ENCODE measurements around the gene TMEM59.

TMEM59 gene

DNA sequence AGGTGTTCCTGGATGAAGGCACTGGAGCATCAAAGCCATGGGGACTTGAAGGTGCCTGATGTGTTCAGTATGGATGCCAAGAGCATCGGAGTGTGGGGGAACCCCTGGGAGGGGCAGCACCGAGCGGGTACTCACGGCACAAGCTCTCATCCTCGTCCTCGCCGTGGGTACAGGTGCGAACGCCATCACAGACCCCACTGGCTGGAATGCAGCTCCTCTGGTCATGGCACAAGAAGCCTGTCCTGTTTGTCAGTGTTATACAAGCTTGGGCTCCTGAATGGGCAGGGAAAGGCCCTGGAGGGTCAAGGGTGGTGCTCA lies 41.0 kb downstream of the TMEM59 start:
- H3K9me2 ChIP-seq (replicated peaks; ENCODE audit: insufficient read depth, low read length): no peaks in the 10 kb centered on the region
- no peak for TF ChIP-seq EZH2phosphoT487 (conservative IDR thresholded peaks at IDR 0.05; ENCODE audit: low read length)
- TF ChIP-seq CTCF (IDR thresholded peaks at IDR 0.05; ENCODE audit: insufficient read depth, low read length, poor library complexity, severe bottlenecking): no peak
- H3F3A ChIP-seq (ENCODE audit: insufficient read depth): no peaks in the 10 kb centered on the region
- no peak overlapping the region for H3K4me3 ChIP-seq (ENCODE audit: insufficient read depth, low read length, poor library complexity, severe bottlenecking)
- H2AFZ ChIP-seq (ENCODE audit: low read depth, low read length, severe bottlenecking): no peak overlapping the region
- no peak overlapping the region for H3K27ac ChIP-seq (ENCODE audit: low read depth, low read length)
- H3K4me2 ChIP-seq (ENCODE audit: low read depth, low read length, poor library complexity, severe bottlenecking): no peak overlapping the region
- no peaks in the 10 kb centered on the region for H4K20me1 ChIP-seq (ENCODE audit: low read depth, low read length)
- no peaks in the 10 kb centered on the region for H3K27me3 ChIP-seq (ENCODE audit: low read length)
- H3K9me3 ChIP-seq (ENCODE audit: insufficient read depth, low read length): no peaks in the 10 kb centered on the region
- no peak overlapping the region for H3K9ac ChIP-seq (ENCODE audit: low read length)
- no peaks in the 10 kb centered on the region for H3K36me3 ChIP-seq (ENCODE audit: low read length)
- no peaks in the 10 kb centered on the region for H3K79me2 ChIP-seq (ENCODE audit: insufficient read depth, low read length)

DNA sequence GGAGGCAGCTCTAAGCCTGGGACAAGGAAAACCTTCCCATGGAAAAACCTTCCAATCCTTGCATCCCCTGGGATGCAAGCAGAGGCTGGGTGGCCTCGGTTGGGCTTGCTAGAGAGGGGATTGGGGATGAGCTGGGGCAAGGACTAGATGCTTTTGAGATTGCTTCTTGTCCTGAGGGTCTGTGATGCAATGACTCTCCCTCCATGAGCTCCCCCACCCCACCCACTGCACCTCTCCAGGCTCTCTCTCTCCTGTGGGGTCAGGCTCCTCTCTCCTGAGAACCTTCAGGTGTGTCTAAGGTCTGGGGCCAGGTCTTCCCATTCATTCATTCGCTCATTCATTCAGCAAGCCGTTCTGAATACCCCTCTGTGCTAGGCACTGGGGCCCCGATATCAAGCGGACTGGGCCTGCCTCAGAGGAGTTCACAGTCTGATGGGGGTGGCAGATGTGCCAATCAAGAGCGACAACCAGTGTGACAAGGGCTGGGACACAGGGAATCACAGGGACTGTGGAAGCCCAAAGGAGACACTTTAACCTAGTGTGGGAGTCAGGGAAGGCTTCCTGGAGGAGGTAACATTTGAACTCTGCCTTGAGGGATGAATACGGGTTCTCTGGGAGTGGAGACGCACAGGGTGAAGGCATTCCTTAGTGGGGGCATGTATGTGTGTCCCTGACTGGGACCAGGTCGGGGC lies 41.5 kb downstream of the TMEM59 start:
- H3F3A ChIP-seq (ENCODE audit: insufficient read depth): no peaks in the 10 kb centered on the region
- H3K9me3 ChIP-seq (ENCODE audit: insufficient read depth, low read length): no peaks in the 10 kb centered on the region
- no peak overlapping the region for H3K4me3 ChIP-seq (ENCODE audit: insufficient read depth, low read length, poor library complexity, severe bottlenecking)
- no peaks in the 10 kb centered on the region for H3K27me3 ChIP-seq (ENCODE audit: low read length)
- H3K36me3 ChIP-seq (ENCODE audit: low read length): no peaks in the 10 kb centered on the region
- no peaks in the 10 kb centered on the region for H3K79me2 ChIP-seq (ENCODE audit: insufficient read depth, low read length)
- TF ChIP-seq CTCF (IDR thresholded peaks at IDR 0.05; ENCODE audit: insufficient read depth, low read length, poor library complexity, severe bottlenecking): no peak
- H3K27ac ChIP-seq (ENCODE audit: low read depth, low read length): no peak overlapping the region
- H2AFZ ChIP-seq (ENCODE audit: low read depth, low read length, severe bottlenecking): no peak overlapping the region
- H3K4me2 ChIP-seq (ENCODE audit: low read depth, low read length, poor library complexity, severe bottlenecking): no peak overlapping the region
- no peaks in the 10 kb centered on the region for H4K20me1 ChIP-seq (ENCODE audit: low read depth, low read length)
- no peak overlapping the region for H3K9ac ChIP-seq (ENCODE audit: low read length)
- H3K9me2 ChIP-seq (replicated peaks; ENCODE audit: insufficient read depth, low read length): no peaks in the 10 kb centered on the region

GRCh38 chr1:54010415-54011117 lies 42.4 kb downstream of the TMEM59 start:
- Histone ChIP-seq H4K20me1 (ENCODE audit: low read depth, low read length) (no peaks in the 10 kb centered on the region), H3K27me3 (ENCODE audit: low read length) (no peaks in the 10 kb centered on the region), H3K79me2 (ENCODE audit: insufficient read depth, low read length) (no peaks in the 10 kb centered on the region), H3K9ac (ENCODE audit: low read length) (no peak overlapping the region), H3F3A (ENCODE audit: insufficient read depth) (no peaks in the 10 kb centered on the region), H3K36me3 (ENCODE audit: low read length) (no peaks in the 10 kb centered on the region), H3K27ac (ENCODE audit: low read depth, low read length) (no peak overlapping the region), H3K4me3 (ENCODE audit: insufficient read depth, low read length, poor library complexity, severe bottlenecking) (no peak overlapping the region), H3K9me2 (replicated peaks; ENCODE audit: insufficient read depth, low read length) (no peaks in the 10 kb centered on the region), H2AFZ (ENCODE audit: low read depth, low read length, severe bottlenecking) (no peak overlapping the region), H3K9me3 (ENCODE audit: insufficient read depth, low read length) (no peaks in the 10 kb centered on the region), H3K4me2 (ENCODE audit: low read depth, low read length, poor library complexity, severe bottlenecking) (no peak overlapping the region)
- TF ChIP-seq EZH2phosphoT487 (conservative IDR thresholded peaks at IDR 0.05; ENCODE audit: low read length) (no peak), CTCF (IDR thresholded peaks at IDR 0.05; ENCODE audit: insufficient read depth, low read length, poor library complexity, severe bottlenecking) (no peak)
